B cell (primary cell): ENCODE data around the gene SUSD4. TPM values are rescaled to one million over a fixed set of nuclear protein-coding genes. Genes with fewer than 3 reads are reported as not detected.

Experiments used
- ATAC-seq: fragments of 200-7000 bp; cut with Tn5 transposase; one replicate; pipeline ENCODE4 v1.10.0; 2021; ENCODE audit warnings: low read depth, mild to moderate bottlenecking, moderate number of reproducible peaks, moderate library complexity
- CTCF ChIA-PET: fragments of 350-600 bp; sonication (Branson Sonifier 250); formaldehyde crosslinking; loops from one replicate; lab custom pipeline; 2021; ENCODE audit warnings: antibody characterized with exemption, inconsistent platforms; lab: Charles Lee
- POLR2A ChIA-PET: fragments of 350-600 bp; sonication (Branson Sonifier 250); formaldehyde crosslinking; loops from one replicate; lab custom pipeline; 2021; ENCODE audit warnings: antibody characterized with exemption; lab: Charles Lee
- DNase-seq: peaks from one replicate; pipeline ENCODE4 v3.0.0; 2013
- H2AFZ ChIP-seq: 2 replicates; pipeline ENCODE4 v1.6.1; 2012; ENCODE audit warnings: mild to moderate bottlenecking, low read depth, low read length; ENCODE audit not compliant: insufficient read depth, poor library complexity, severe bottlenecking
- H3K27ac ChIP-seq, 2 donors: 1 replicate in 1 of 2; 2 replicates in 1 of 2; pipeline ENCODE4 v1.5.1; 2012 to 2013; ENCODE audit warnings: low read length in 2 of 2, mild to moderate bottlenecking in 2 of 2, moderate library complexity in 1 of 2
- H3K27me3 ChIP-seq, 4 experiments: fragments of 200-600 bp in 1 of 4; sonication (generic) in 1 of 4; replicated peaks in 1 of 4; 1 replicate in 2 of 4; 2 replicates in 2 of 4; pipeline versions ENCODE4 v1.6.1 to v1.7.0; 2013 to 2016; ENCODE audit warnings: low read length in 3 of 4, mild to moderate bottlenecking in 2 of 4, mixed read lengths in 1 of 4, moderate library complexity in 1 of 4; ENCODE audit not compliant: insufficient read depth in 4 of 4, control insufficient read depth in 3 of 4; ENCODE audit errors: control extremely low read depth in 1 of 4
- H3K36me3 ChIP-seq, 2 experiments: replicated peaks in 1 of 2; 1 replicate in 1 of 2; 2 replicates in 1 of 2; pipeline versions ENCODE4 v1.6.1 to v1.7.1; 2013; ENCODE audit warnings: low read length in 1 of 2; ENCODE audit not compliant: insufficient read depth in 2 of 2, control insufficient read depth in 1 of 2; ENCODE audit errors: control extremely low read depth in 1 of 2, extremely low read depth in 1 of 2
- H3K4me1 ChIP-seq, 2 donors: fragments of 200-600 bp in 1 of 2; sonication (generic) in 1 of 2; 1 replicate in 1 of 2; 2 replicates in 1 of 2; pipeline versions ENCODE4 v1.5.1 to v1.6.1; 2013 to 2017; ENCODE audit warnings: low read length in 2 of 2; ENCODE audit not compliant: control insufficient read depth in 2 of 2, insufficient read depth in 2 of 2
- H3K4me2 ChIP-seq: replicated peaks from 2 replicates; pipeline ENCODE3; 2012; ENCODE audit warnings: mild to moderate bottlenecking, low read depth, low read length; ENCODE audit not compliant: poor library complexity, severe bottlenecking
- H3K4me3 ChIP-seq, 5 experiments: fragments of 200-600 bp in 1 of 5; sonication (generic) in 1 of 5; 1 replicate in 3 of 5; 2 replicates in 2 of 5; pipeline versions ENCODE4 v1.5.1 to v1.7.0; 2011 to 2016; ENCODE audit warnings: low read length in 4 of 5, mild to moderate bottlenecking in 4 of 5, low read depth in 2 of 5, control low read depth in 1 of 5, moderate library complexity in 1 of 5; ENCODE audit not compliant: insufficient read depth in 1 of 5; ENCODE audit errors: control extremely low read depth in 1 of 5, extremely low read depth in 1 of 5
- H3K79me2 ChIP-seq: fragments of 200-600 bp; sonication (generic); one replicate; pipeline ENCODE4 v1.6.0; 2016; ENCODE audit warnings: low read length; ENCODE audit not compliant: control insufficient read depth, insufficient read depth
- H3K9ac ChIP-seq: fragments of 200-600 bp; sonication (generic); 2 replicates; pipeline ENCODE4 v1.6.1; 2017; ENCODE audit warnings: mild to moderate bottlenecking, low read length, moderate library complexity
- H3K9me3 ChIP-seq, 3 donors: one replicate each; pipeline versions ENCODE4 v1.6.1 to v1.7.1; 2013; ENCODE audit warnings: low read length in 2 of 3; ENCODE audit not compliant: control insufficient read depth in 2 of 3, insufficient read depth in 1 of 3; ENCODE audit errors: control extremely low read depth in 1 of 3
- H4K20me1 ChIP-seq: 2 replicates; pipeline ENCODE4 v1.6.0; 2012; ENCODE audit warnings: mild to moderate bottlenecking, low read length; ENCODE audit not compliant: insufficient read depth, control insufficient read depth, poor library complexity, severe bottlenecking
- H3K27ac Mint-ChIP-seq: one replicate; pipeline ENCODE4 v1.8.0; 2021; ENCODE audit warnings: mixed read lengths
- H3K27me3 Mint-ChIP-seq: one replicate; pipeline ENCODE4 v1.8.0; 2021; ENCODE audit warnings: mixed read lengths
- H3K4me1 Mint-ChIP-seq: one replicate; pipeline ENCODE4 v1.8.0; 2021; ENCODE audit warnings: mixed read lengths
- H3K4me3 Mint-ChIP-seq: one replicate; pipeline ENCODE4 v1.8.0; 2021; ENCODE audit warnings: mixed read lengths
- H3K9me3 Mint-ChIP-seq: one replicate; pipeline ENCODE4 v1.8.0; 2022; ENCODE audit warnings: mixed read lengths; ENCODE audit not compliant: insufficient read depth
- EZH2 ChIP-seq: IDR thresholded peaks from 2 replicates; pipeline ENCODE4 v1.6.1; 2012; ENCODE audit warnings: borderline replicate concordance, low read depth, mild to moderate bottlenecking, moderate library complexity, low read length; ENCODE audit not compliant: insufficient read depth, poor library complexity, severe bottlenecking
- WGBS: methylation state at CpG from one replicate; pipeline ENCODE4 v1.1.5; 2013; ENCODE audit warnings: missing lambda C conversion rate; ENCODE audit not compliant: insufficient coverage; 5-methylcytosine and 5-hydroxymethylcytosine counted together
- intact Hi-C: fragments of 100-400 bp; cut with micrococcal nuclease; formaldehyde crosslinking; loops from one replicate; pipeline ENCODE4 v1.10.0; 2022
- polyA plus RNA-seq: library from polyadenylated mRNA; depleted of rRNA; stranded (reverse); fragments of >200 nt; gene quantifications from 2 replicates; pipeline ENCODE4 v1.2.3, GENCODE V29; 2012
- total RNA-seq, 2 donors: library from RNA; stranded (reverse); fragments of 120-200 nt in 1 of 2; gene quantifications; 1 replicate in 1 of 2; 2 replicates in 1 of 2; pipeline versions ENCODE4 v1.2.3 to v1.2.4, GENCODE V29; 2013 to 2022
- TF ChIP-seq, protein P1 (sequence below): fragments of 200-600 bp; IDR thresholded peaks from one replicate; pipeline ENCODE4 v1.8.0; 2022; ENCODE audit warnings: antibody characterized with exemption, mild to moderate bottlenecking

SUSD4 gene
- total and polyA plus RNA-seq, 2 donors (not counting 1 experiment from before 2014, with no cell fraction given) = 0.13 TPM; not detected in 1

- no peaks in the 10 kb centered on the region for H3K4me1 ChIP-seq
- H3K4me2 ChIP-seq = no peak overlapping the region
- H3K27me3 ChIP-seq = peaks cover 0 to 3% (median 0%) of the 10 kb centered on the region in 4 experiments
- DNase-seq (no peak), ATAC-seq (no peak)
- CTCF ChIA-PET = no interaction called here
- POLR2A ChIA-PET = no interaction called here
- WGBS = 93% methylated on average over 4 of the region's 4 CpGs
- intact Hi-C loops = no loop called here
- no peaks in the 10 kb centered on the region for H3K4me1 Mint-ChIP-seq
- H2AFZ ChIP-seq = no peak overlapping the region
- no peaks in the 10 kb centered on the region for H3K36me3 ChIP-seq
- H3K9ac ChIP-seq = no peak overlapping the region
- H3K4me3 Mint-ChIP-seq = no peak overlapping the region
- H3K27ac Mint-ChIP-seq = no peak overlapping the region
- H3K4me3 ChIP-seq = no peak overlapping the region
- no peaks in the 10 kb centered on the region for H4K20me1 ChIP-seq
- H3K9me3 ChIP-seq = no peaks in the 10 kb centered on the region
- no peak for TF ChIP-seq EZH2
- TF ChIP-seq, protein P1, sequence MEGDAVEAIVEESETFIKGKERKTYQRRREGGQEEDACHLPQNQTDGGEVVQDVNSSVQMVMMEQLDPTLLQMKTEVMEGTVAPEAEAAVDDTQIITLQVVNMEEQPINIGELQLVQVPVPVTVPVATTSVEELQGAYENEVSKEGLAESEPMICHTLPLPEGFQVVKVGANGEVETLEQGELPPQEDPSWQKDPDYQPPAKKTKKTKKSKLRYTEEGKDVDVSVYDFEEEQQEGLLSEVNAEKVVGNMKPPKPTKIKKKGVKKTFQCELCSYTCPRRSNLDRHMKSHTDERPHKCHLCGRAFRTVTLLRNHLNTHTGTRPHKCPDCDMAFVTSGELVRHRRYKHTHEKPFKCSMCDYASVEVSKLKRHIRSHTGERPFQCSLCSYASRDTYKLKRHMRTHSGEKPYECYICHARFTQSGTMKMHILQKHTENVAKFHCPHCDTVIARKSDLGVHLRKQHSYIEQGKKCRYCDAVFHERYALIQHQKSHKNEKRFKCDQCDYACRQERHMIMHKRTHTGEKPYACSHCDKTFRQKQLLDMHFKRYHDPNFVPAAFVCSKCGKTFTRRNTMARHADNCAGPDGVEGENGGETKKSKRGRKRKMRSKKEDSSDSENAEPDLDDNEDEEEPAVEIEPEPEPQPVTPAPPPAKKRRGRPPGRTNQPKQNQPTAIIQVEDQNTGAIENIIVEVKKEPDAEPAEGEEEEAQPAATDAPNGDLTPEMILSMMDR = no peak
- H3K79me2 ChIP-seq = no peaks in the 10 kb centered on the region
- H3K27ac ChIP-seq = no peak overlapping the region
- peaks cover 9% of the 10 kb centered on the region for H3K27me3 Mint-ChIP-seq
- no peaks in the 10 kb centered on the region for H3K9me3 Mint-ChIP-seq
Observed at GRCh38 chr1:223345720-223346119, 18.3 kb downstream of the SUSD4 start.

DNA sequence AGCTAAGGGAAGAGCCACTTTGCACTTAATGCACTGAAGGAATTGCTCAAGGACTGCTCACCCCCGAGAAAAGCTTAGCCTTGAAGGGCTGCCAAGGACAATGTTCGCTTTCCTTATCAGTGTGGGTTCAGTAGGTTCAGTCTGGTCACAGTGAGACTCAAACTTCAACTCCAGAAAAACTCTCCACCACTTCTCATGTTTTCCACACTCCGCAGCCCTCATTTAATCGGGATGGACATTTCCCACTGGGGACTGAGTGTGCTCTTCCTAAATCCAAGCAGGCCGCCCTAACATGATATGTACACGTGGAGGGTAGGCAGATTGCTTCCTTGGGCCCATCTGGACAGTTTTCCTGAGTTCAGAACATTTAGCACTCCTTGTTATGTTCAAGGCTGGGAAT, 19.5 kb downstream of the SUSD4 start:
- 91% methylated on average over 4 of the region's 6 CpGs for WGBS
- no peaks in the 10 kb centered on the region for H4K20me1 ChIP-seq
- H3K4me3 Mint-ChIP-seq = no peak overlapping the region
- no peak overlapping the region for H2AFZ ChIP-seq
- H3K27ac Mint-ChIP-seq = no peak overlapping the region
- ChIA-PET CTCF (no interaction called here), POLR2A (no interaction called here)
- H3K79me2 ChIP-seq = no peaks in the 10 kb centered on the region
- DNase-seq (no peak), ATAC-seq (no peak)
- no peak for TF ChIP-seq EZH2
- TF ChIP-seq, protein P1 = no peak
- intact Hi-C loops = no loop called here
- no peak overlapping the region for H3K4me2 ChIP-seq
- H3K27ac ChIP-seq = no peak overlapping the region
- H3K4me3 ChIP-seq = no peak overlapping the region
- H3K9ac ChIP-seq = no peak overlapping the region
- H3K4me1 ChIP-seq = no peaks in the 10 kb centered on the region
- H3K27me3 Mint-ChIP-seq = peaks cover 10% of the 10 kb centered on the region
- H3K36me3 ChIP-seq = no peaks in the 10 kb centered on the region
- no peaks in the 10 kb centered on the region for H3K9me3 Mint-ChIP-seq
- H3K9me3 ChIP-seq = no peaks in the 10 kb centered on the region
- H3K27me3 ChIP-seq = peaks cover 0 to 3% (median 0%) of the 10 kb centered on the region in 4 experiments
- H3K4me1 Mint-ChIP-seq = no peaks in the 10 kb centered on the region
